ENCODE measurements around the gene OSTN. TPM values are rescaled to one million over a fixed set of nuclear protein-coding genes. Genes with fewer than 3 reads are reported as not detected.
A peak's percentile ranks its signal among the peaks of the same experiment; 100 is the strongest.

The OSTN gene
- polyA plus RNA-seq, 1 of the 3 experiments (the other 2 are of a cell fraction), result 0.02 TPM

DNA sequence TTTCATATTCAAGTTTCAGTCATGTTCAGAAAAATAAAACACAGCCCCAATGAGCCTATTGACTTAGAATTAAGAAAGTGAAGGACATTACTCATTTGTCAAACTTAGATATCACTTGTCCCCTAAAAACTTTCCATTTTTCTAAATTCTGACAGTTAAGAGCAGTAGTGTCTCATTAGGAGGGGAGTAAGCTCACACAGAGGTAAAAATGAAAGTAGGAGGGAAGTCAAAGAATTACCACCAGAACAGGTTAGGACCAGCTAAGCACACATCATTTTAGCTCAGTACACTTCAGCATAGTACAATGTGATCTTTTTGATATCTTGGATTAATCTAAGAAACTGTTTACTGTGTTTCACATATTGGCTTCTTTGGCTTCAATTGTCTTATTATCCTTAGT lies 64.3 kb downstream of the OSTN start:
- Histone ChIP-seq H3K4me3 (ENCODE audit: low read depth in 2 of 2, low read length in 1 of 2) (peak overlapping the region; percentile 6 to 24; a peak in 1 of 4 replicates), H4K20me1 (ENCODE audit: insufficient read depth) (no peaks in the 10 kb centered on the region), H3K79me2 (ENCODE audit: insufficient read depth) (no peaks in the 10 kb centered on the region), H3K4me2 (peak overlapping the region; percentile 62), H3K27me3 (ENCODE audit: insufficient read depth) (no peaks in the 10 kb centered on the region), H3K9ac (no peak overlapping the region), H3K4me1 (ENCODE audit: control insufficient read depth in 1 of 2, insufficient read depth in 2 of 2, low read depth in 1 of 2, low read length in 1 of 2) (no peaks in the 10 kb centered on the region), H3F3A (replicated peaks; ENCODE audit: insufficient read depth) (no peaks in the 10 kb centered on the region), H3K9me2 (no peaks in the 10 kb centered on the region), H3K36me3 (replicated peaks in 1 of 2; ENCODE audit: control insufficient read depth in 1 of 2, insufficient read depth in 2 of 2, low read length in 1 of 2) (no peaks in the 10 kb centered on the region), H3K9me3 (no peaks in the 10 kb centered on the region), H3K27ac (ENCODE audit: low read depth in 2 of 2, low read length in 1 of 2) (no peak overlapping the region), H2AFZ (ENCODE audit: low read depth) (peak overlapping the region; percentile 57)
- TF ChIP-seq FOSL2 (IDR thresholded peaks at IDR 0.05; ENCODE audit: borderline replicate concordance, low read depth) (no peak), SIN3A (IDR thresholded peaks at IDR 0.05; ENCODE audit: borderline replicate concordance, low read depth, low read length) (no peak), TAF1 (IDR thresholded peaks at IDR 0.05; ENCODE audit: borderline replicate concordance, low read depth, low read length) (no peak), GABPA (IDR thresholded peaks at IDR 0.05; ENCODE audit: low read depth) (no peak), TCF12 (IDR thresholded peaks at IDR 0.05) (no peak), SMC3 (IDR thresholded peaks at IDR 0.05; ENCODE audit: low read depth, low read length) (no peak), EP300 (IDR thresholded peaks at IDR 0.05; ENCODE audit: borderline replicate concordance in 1 of 2, low read depth in 1 of 2, low read length in 1 of 2) (no peak), ELF1 (IDR thresholded peaks at IDR 0.05) (no peak), MEF2A (IDR thresholded peaks at IDR 0.05; ENCODE audit: borderline replicate concordance, low read depth) (no peak), TEAD4 (IDR thresholded peaks at IDR 0.05; ENCODE audit: borderline replicate concordance, insufficient read depth) (no peak), EZH2phosphoT487 (IDR thresholded peaks at IDR 0.05; ENCODE audit: borderline replicate concordance, low read depth) (no peak), FOXM1 (IDR thresholded peaks at IDR 0.05; ENCODE audit: low read depth) (no peak), JUND (IDR thresholded peaks at IDR 0.05) (no peak), NFIC (IDR thresholded peaks at IDR 0.05; ENCODE audit: borderline replicate concordance) (no peak), GATA2 (CRISPR knock-in tag; IDR thresholded peaks at IDR 0.05) (no peak), CHD2 (IDR thresholded peaks at IDR 0.05; ENCODE audit: low read length, partially characterized antibody) (no peak)
- TF ChIP-seq, protein P1, sequence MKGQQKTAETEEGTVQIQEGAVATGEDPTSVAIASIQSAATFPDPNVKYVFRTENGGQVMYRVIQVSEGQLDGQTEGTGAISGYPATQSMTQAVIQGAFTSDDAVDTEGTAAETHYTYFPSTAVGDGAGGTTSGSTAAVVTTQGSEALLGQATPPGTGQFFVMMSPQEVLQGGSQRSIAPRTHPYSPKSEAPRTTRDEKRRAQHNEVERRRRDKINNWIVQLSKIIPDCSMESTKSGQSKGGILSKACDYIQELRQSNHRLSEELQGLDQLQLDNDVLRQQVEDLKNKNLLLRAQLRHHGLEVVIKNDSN (IDR thresholded peaks at IDR 0.05; ENCODE audit: borderline replicate concordance, low read depth), result no peak
- TF ChIP-seq, protein P2, sequence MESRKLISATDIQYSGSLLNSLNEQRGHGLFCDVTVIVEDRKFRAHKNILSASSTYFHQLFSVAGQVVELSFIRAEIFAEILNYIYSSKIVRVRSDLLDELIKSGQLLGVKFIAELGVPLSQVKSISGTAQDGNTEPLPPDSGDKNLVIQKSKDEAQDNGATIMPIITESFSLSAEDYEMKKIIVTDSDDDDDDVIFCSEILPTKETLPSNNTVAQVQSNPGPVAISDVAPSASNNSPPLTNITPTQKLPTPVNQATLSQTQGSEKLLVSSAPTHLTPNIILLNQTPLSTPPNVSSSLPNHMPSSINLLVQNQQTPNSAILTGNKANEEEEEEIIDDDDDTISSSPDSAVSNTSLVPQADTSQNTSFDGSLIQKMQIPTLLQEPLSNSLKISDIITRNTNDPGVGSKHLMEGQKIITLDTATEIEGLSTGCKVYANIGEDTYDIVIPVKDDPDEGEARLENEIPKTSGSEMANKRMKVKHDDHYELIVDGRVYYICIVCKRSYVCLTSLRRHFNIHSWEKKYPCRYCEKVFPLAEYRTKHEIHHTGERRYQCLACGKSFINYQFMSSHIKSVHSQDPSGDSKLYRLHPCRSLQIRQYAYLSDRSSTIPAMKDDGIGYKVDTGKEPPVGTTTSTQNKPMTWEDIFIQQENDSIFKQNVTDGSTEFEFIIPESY (IDR thresholded peaks at IDR 0.05; ENCODE audit: borderline replicate concordance, low read depth), result no peak
- TF ChIP-seq, protein P3, sequence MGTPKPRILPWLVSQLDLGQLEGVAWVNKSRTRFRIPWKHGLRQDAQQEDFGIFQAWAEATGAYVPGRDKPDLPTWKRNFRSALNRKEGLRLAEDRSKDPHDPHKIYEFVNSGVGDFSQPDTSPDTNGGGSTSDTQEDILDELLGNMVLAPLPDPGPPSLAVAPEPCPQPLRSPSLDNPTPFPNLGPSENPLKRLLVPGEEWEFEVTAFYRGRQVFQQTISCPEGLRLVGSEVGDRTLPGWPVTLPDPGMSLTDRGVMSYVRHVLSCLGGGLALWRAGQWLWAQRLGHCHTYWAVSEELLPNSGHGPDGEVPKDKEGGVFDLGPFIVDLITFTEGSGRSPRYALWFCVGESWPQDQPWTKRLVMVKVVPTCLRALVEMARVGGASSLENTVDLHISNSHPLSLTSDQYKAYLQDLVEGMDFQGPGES (IDR thresholded peaks at IDR 0.05; ENCODE audit: low read depth, low read length), result no peak
- ChIA-PET POLR2A (no interaction called here), CTCF (no interaction called here)
- DNase-seq, result no peak
